ENCODE measurements around the gene PLAGL1. TPM values are rescaled to one million over a fixed set of nuclear protein-coding genes. Genes with fewer than 3 reads are reported as not detected.

The PLAGL1 gene
- total RNA-seq, 2 donors from 2014 or later, result 13.2 to 25.8 TPM

GRCh38 chr6:144008846-144009245, 787 bp upstream of the PLAGL1 start:
- Histone ChIP-seq H3K4me1 (replicated peaks) (no peaks in the 10 kb centered on the region), H3K27ac (peak overlapping the region in 1 of 2 donors; percentile 58), H3K27me3 (replicated peaks; ENCODE audit: insufficient read depth) (no peaks in the 10 kb centered on the region), H3K36me3 (no peaks in the 10 kb centered on the region), H3K9me3 (no peaks in the 10 kb centered on the region), H3K4me3 (no peak overlapping the region)
- no peak for DNase-seq (ENCODE audit: low spot score)
- WGBS, result 88% methylated on average over 9 of the region's 9 CpGs
- TF ChIP-seq POLR2A (IDR thresholded peaks at IDR 0.05) (no peak), POLR2AphosphoS5 (IDR thresholded peaks at IDR 0.05) (no peak), CTCF (IDR thresholded peaks at IDR 0.05) (no peak)
- intact Hi-C loops (cut with DNase I), result no loop called here

- H3K36me3 ChIP-seq, result no peaks in the 10 kb centered on the region
- intact Hi-C loops (cut with DNase I), result no loop called here
- WGBS, result 45% methylated on average over 37 of the region's 52 CpGs
- TF ChIP-seq CTCF (IDR thresholded peaks at IDR 0.05) (no peak), POLR2AphosphoS5 (IDR thresholded peaks at IDR 0.05) (no peak), POLR2A (IDR thresholded peaks at IDR 0.05) (no peak)
- H3K4me3 ChIP-seq, result peak overlapping the region; percentile 43 to 53
- no peaks in the 10 kb centered on the region for H3K4me1 ChIP-seq (replicated peaks)
- no peaks in the 10 kb centered on the region for H3K9me3 ChIP-seq
- H3K27me3 ChIP-seq (replicated peaks; ENCODE audit: insufficient read depth), result no peaks in the 10 kb centered on the region
- H3K27ac ChIP-seq, result peak overlapping the region; percentile 58 to 73
- no peak for DNase-seq (ENCODE audit: low spot score)
These were observed 460 bp downstream of the PLAGL1 start for GRCh38 chr6:144007478-144008119.

- Histone ChIP-seq H3K36me3 (no peaks in the 10 kb centered on the region), H3K4me3 (peak overlapping the region; percentile 43 to 53), H3K27ac (peak overlapping the region; percentile 35 to 73), H3K27me3 (replicated peaks; ENCODE audit: insufficient read depth) (no peaks in the 10 kb centered on the region), H3K4me1 (replicated peaks) (no peaks in the 10 kb centered on the region), H3K9me3 (no peaks in the 10 kb centered on the region)
- no peak for DNase-seq (ENCODE audit: low spot score)
- 31% methylated on average over 21 of the region's 21 CpGs for WGBS
- intact Hi-C loops (cut with DNase I), result no loop called here
- no peak for TF ChIP-seq POLR2AphosphoS5 (IDR thresholded peaks at IDR 0.05)
- no peak for TF ChIP-seq POLR2A (IDR thresholded peaks at IDR 0.05)
- no peak for TF ChIP-seq CTCF (IDR thresholded peaks at IDR 0.05)
These were observed 1.2 kb downstream of the PLAGL1 start for GRCh38 chr6:144006736-144007477.

- Histone ChIP-seq H3K4me3 (no peak overlapping the region), H3K4me1 (replicated peaks) (no peaks in the 10 kb centered on the region), H3K27me3 (replicated peaks; ENCODE audit: insufficient read depth) (no peaks in the 10 kb centered on the region), H3K27ac (no peak overlapping the region), H3K9me3 (no peaks in the 10 kb centered on the region), H3K36me3 (no peaks in the 10 kb centered on the region)
- no peak for DNase-seq (ENCODE audit: low spot score)
- 96% methylated on average over 3 of the region's 3 CpGs for WGBS
- TF ChIP-seq CTCF (IDR thresholded peaks at IDR 0.05) (no peak), POLR2A (IDR thresholded peaks at IDR 0.05) (no peak), POLR2AphosphoS5 (IDR thresholded peaks at IDR 0.05) (no peak)
- intact Hi-C loops (cut with DNase I), result no loop called here
These were observed 8.7 kb downstream of the PLAGL1 start for GRCh38 chr6:143999406-143999805.

- no peak overlapping the region for H3K4me3 ChIP-seq
- no peaks in the 10 kb centered on the region for H3K36me3 ChIP-seq
- TF ChIP-seq CTCF (IDR thresholded peaks at IDR 0.05) (no peak), POLR2AphosphoS5 (IDR thresholded peaks at IDR 0.05) (no peak), POLR2A (IDR thresholded peaks at IDR 0.05) (no peak)
- no peaks in the 10 kb centered on the region for H3K27me3 ChIP-seq (replicated peaks; ENCODE audit: insufficient read depth)
- no peaks in the 10 kb centered on the region for H3K4me1 ChIP-seq (replicated peaks)
- 94% methylated on average over 2 of the region's 2 CpGs for WGBS
- DNase-seq (ENCODE audit: low spot score), result no peak
- intact Hi-C loops (cut with DNase I), result no loop called here
- H3K27ac ChIP-seq, result no peak overlapping the region
- H3K9me3 ChIP-seq, result no peaks in the 10 kb centered on the region
These were observed 9.4 kb downstream of the PLAGL1 start for GRCh38 chr6:143998686-143999085.
